ENCODE results near the gene HDAC4.

- TF ChIP-seq POLR2AphosphoS5 (IDR thresholded peaks at IDR 0.05): no peak
- TF ChIP-seq CTCF (IDR thresholded peaks at IDR 0.05): no peak
- TF ChIP-seq EP300 (IDR thresholded peaks at IDR 0.05): no peak
Measured at GRCh38 chr2:239365071-239365781, 35.6 kb downstream of the HDAC4 start.
